Aorta (tissue), 5 donors: ENCODE data around the gene ZNF423. TPM values are rescaled to one million over a fixed set of nuclear protein-coding genes. Genes with fewer than 3 reads are reported as not detected.

Experiments used
- ATAC-seq: fragments of 200-7000 bp; cut with Tn5 transposase; one replicate; pipeline ENCODE4 v1.9.1; 2022; ENCODE audit warnings: moderate library complexity; ENCODE audit not compliant: low FRiP score
- DNase-seq, 2 donors: peaks; one replicate each; pipeline ENCODE4 v3.0.0-alpha.2; 2020
- H3K27ac ChIP-seq, 2 donors: one replicate each; pipeline ENCODE4 v1.5.1; 2013; ENCODE audit warnings: low read length in 2 of 2, mild to moderate bottlenecking in 2 of 2, moderate library complexity in 2 of 2, control low read depth in 1 of 2, inconsistent platforms in 1 of 2, low read depth in 1 of 2
- H3K27me3 ChIP-seq, 2 donors: one replicate each; pipeline ENCODE4 v1.6.1; 2013; ENCODE audit warnings: control low read depth in 1 of 2, low read length in 1 of 2, mild to moderate bottlenecking in 1 of 2, moderate library complexity in 1 of 2; ENCODE audit not compliant: insufficient read depth in 2 of 2, control insufficient read depth in 1 of 2
- H3K36me3 ChIP-seq, 2 donors: one replicate each; pipeline ENCODE4 v1.6.1; 2013; ENCODE audit warnings: control low read depth in 1 of 2, low read length in 1 of 2, mild to moderate bottlenecking in 1 of 2; ENCODE audit not compliant: insufficient read depth in 2 of 2, control insufficient read depth in 1 of 2
- H3K4me1 ChIP-seq, 2 donors: one replicate each; pipeline ENCODE4 v1.6.1; 2013; ENCODE audit warnings: low read length in 2 of 2, control low read depth in 1 of 2, mild to moderate bottlenecking in 1 of 2, moderate library complexity in 1 of 2; ENCODE audit not compliant: insufficient read depth in 2 of 2, control insufficient read depth in 1 of 2
- H3K4me3 ChIP-seq, 2 donors: one replicate each; pipeline ENCODE4 v1.5.1; 2013; ENCODE audit warnings: low read length in 2 of 2, control low read depth in 1 of 2, mild to moderate bottlenecking in 1 of 2
- H3K9me3 ChIP-seq: one replicate; pipeline ENCODE4 v1.6.1; 2013; ENCODE audit warnings: mild to moderate bottlenecking, low read length; ENCODE audit not compliant: control insufficient read depth
- WGBS, 2 donors: extraction: QIAGEN DNeasy Blood & Tissue Kit; methylation state at CpG; one replicate each; pipeline ENCODE4 v1.1.7; 2013; 5-methylcytosine and 5-hydroxymethylcytosine counted together
- intact Hi-C, 2 donors: fragments of 100-400 bp; cut with DNase I; formaldehyde crosslinking; loops; one replicate each; pipeline versions ENCODE4 v1.14.2 to v1.15.0; 2022
- polyA plus RNA-seq, 2 donors: library from polyadenylated mRNA; stranded (reverse); fragments of 200-250 nt; gene quantifications; one replicate each; pipeline ENCODE4 v1.2.3, GENCODE V29; 2013
- total RNA-seq, 2 donors: library from RNA; stranded (reverse); fragmentation: NEBNext Ultra II Directional; extraction: Animal tissue kit (Norgen Biotek cat#: 25700); gene quantifications; one replicate each; pipeline ENCODE4 v1.2.1, GENCODE V29; 2021
- donor health status: healthy with polysubstance abuse.
- donor health status: Bipolar disorder and iron deficiency.
- donor health status: DM: no; HTN: no; CAD: no.
- donor health status: DM: no; HTN: no; CAD: no.
- donor health status: DM: yes; HTN: yes; CAD: no.

Gene ZNF423
- total and polyA plus RNA-seq, 4 donors: 3.1 to 43.1 (median 10.0) TPM

DNA sequence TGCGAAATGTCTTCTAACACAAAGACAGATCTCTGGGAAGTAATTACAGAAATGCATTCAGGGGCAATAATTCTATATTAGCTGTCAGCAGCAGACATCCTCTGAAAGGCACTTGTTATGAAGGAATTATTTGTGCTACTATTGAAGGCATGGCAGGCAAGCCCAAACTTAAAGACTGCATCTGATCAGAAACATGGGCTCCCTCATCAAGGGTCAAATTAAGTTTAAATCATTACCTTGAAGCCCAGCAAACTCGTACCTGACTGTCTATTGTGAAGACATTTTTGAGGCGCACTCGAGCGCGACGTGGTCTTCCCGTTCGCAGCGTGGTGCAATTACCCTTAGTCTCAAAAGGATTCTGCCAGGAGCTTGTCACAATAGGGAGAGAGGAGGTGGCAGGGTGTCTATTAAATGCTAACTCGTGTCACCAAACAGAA lies 110.6 kb downstream of the ZNF423 start:
- no peaks in the 10 kb centered on the region for H3K36me3 ChIP-seq
- no peak overlapping the region for H3K27ac ChIP-seq
- H3K27me3 ChIP-seq: no peaks in the 10 kb centered on the region
- intact Hi-C loops: no loop called here
- H3K4me3 ChIP-seq: no peak overlapping the region
- 95 to 96% methylated on average over 11 of the region's 11 CpGs for WGBS, 2 donors
- no peaks in the 10 kb centered on the region for H3K9me3 ChIP-seq
- ATAC-seq (no peak), DNase-seq (no peak)
- no peaks in the 10 kb centered on the region for H3K4me1 ChIP-seq

DNA sequence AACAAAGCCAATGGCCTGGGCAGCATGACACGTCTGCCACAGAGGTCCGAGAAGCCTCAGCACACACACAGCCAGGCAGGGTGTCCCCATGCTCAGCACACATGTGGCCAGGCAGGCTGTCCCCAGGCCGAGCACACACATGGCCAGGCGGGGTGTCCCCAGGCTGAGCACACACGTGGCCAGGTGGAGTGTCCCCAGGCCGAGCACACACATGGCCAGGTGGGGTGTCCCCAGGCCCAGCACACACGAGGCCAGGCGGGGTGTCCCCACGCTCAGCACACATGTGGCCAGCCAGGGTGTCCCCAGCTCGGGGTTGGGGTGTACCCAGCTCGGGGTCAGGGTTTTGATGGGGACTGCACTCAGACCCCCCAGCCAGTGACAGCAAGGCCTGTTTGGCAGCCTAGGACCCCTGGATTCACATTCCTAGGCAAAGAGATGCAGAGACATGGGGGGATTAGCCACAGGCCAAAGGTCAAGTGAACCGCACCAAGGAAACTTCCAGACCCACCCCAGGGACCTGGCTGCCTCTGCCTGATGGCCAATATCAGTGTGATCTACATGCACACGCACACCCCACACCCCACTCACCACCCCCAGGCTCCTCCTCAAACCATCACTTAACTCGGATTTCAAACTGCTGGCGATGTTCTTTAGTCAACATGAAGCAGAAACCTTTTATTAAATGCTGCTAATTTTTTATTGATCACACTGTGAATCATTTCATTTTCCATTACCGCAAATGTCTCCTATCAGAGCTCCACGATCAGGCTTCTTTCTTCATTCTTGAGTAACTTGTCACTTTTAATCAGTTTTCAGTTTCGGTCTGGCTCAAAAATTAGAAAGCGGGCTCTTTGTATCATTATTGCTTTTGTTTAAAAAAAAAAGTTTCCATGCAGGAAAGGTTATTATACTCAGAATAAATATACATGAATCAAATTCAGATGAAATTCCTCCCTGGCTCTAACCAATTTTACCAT lies 111.4 kb downstream of the ZNF423 start:
- Histone ChIP-seq H3K4me3 (no peak overlapping the region), H3K36me3 (no peaks in the 10 kb centered on the region), H3K9me3 (no peaks in the 10 kb centered on the region), H3K27ac (no peak overlapping the region), H3K27me3 (no peaks in the 10 kb centered on the region), H3K4me1 (no peaks in the 10 kb centered on the region)
- DNase-seq (no peak), ATAC-seq (no peak)
- intact Hi-C loops: no loop called here
- 92 to 96% methylated on average over 19 of the region's 19 CpGs for WGBS, 2 donors

DNA sequence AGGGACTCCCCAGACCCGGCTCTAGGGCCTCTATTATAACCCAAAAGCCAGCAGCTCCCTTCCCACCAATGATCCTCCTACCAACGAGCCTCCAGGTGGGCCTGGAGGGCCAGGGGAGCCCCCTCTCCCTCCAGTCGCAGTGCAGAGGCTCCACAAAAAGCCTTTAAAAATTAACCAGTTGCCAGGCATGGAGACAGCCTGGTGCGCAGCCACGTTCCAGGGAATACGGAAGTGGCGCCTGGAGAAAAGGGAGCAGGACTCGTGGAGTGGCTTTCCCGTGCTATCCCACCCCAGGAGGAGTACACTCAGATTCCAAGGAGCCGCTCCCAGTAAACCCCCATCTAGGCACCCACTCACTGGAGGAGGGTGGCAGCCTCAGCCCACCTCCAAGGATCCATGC lies 112.3 kb downstream of the ZNF423 start:
- Histone ChIP-seq H3K27me3 (no peaks in the 10 kb centered on the region), H3K4me3 (no peak overlapping the region), H3K27ac (no peak overlapping the region), H3K9me3 (no peaks in the 10 kb centered on the region), H3K36me3 (no peaks in the 10 kb centered on the region), H3K4me1 (no peaks in the 10 kb centered on the region)
- ATAC-seq (no peak), DNase-seq (no peak)
- WGBS, 2 donors: 88 to 89% methylated on average over 10 of the region's 10 CpGs
- intact Hi-C loops: no loop called here

DNA sequence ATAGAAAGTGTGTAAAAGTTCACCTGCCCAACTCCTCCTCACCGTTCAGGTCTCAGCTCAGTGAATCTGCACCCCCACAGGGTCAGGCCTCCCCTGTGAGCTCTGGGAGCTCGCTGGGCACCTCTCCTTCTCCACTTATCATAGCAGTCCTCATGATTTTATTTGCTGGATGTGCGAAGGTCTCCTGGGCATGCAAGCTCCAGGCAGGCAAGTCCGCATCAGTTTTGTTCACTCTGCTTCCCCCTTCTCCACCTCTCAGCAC lies 112.8 kb downstream of the ZNF423 start:
- intact Hi-C loops: no loop called here
- WGBS, 2 donors: 95 to 96% methylated on average over 4 of the region's 4 CpGs

DNA sequence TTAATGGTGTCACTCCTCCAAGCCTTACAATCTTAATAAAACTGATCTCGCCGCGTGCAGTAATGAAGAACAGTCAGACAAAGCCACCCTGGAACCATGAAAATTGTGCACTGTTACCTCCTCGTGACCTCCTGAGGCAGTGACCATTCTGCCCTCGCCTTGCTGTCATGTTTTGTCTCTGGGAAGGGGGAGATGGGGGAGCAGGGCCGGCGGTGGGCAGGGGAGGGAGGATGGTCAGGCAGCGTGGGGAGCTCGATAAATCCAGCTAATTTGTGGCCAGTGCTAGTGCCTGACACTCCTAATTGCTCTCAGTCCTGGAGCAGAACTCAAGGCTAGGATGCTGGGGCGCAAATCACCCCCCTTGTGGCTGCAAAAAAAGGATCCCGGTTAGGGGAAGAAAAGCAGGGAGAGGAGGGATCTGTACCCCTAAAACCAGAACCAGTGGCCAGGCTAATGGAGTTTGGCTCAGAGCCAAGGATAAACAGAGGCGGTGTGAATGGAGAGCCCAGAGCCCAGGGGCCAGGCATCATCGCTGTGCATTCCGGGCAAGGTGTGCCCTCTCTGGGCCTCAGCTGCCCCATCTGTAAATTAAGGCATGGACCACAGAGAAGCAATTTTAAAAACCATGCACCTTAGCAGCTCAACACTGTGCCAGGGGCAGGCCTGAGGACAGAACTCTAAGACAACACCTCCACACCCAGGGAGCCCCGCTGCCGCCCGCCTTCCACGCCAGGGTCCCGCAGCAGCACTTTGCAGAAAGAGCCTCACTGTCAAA lies 113.3 kb downstream of the ZNF423 start:
- no peak for DNase-seq
- H3K4me3 ChIP-seq: no peak overlapping the region
- ATAC-seq: no peak
- H3K9me3 ChIP-seq: no peaks in the 10 kb centered on the region
- no peak overlapping the region for H3K27ac ChIP-seq
- no peaks in the 10 kb centered on the region for H3K36me3 ChIP-seq
- H3K27me3 ChIP-seq: no peaks in the 10 kb centered on the region
- intact Hi-C loops: no loop called here
- H3K4me1 ChIP-seq: no peaks in the 10 kb centered on the region
- 93% methylated on average over 19 of the region's 19 CpGs for WGBS, 2 donors

More for the DNA sequence above, 112.8 kb downstream of the ZNF423 start:
- no peaks in the 10 kb centered on the region for H3K4me1 ChIP-seq
- DNase-seq: no peak
- no peaks in the 10 kb centered on the region for H3K36me3 ChIP-seq
- no peak for ATAC-seq
- no peaks in the 10 kb centered on the region for H3K27me3 ChIP-seq
- H3K4me3 ChIP-seq: no peak overlapping the region
- H3K9me3 ChIP-seq: no peaks in the 10 kb centered on the region
- H3K27ac ChIP-seq: no peak overlapping the region

DNA sequence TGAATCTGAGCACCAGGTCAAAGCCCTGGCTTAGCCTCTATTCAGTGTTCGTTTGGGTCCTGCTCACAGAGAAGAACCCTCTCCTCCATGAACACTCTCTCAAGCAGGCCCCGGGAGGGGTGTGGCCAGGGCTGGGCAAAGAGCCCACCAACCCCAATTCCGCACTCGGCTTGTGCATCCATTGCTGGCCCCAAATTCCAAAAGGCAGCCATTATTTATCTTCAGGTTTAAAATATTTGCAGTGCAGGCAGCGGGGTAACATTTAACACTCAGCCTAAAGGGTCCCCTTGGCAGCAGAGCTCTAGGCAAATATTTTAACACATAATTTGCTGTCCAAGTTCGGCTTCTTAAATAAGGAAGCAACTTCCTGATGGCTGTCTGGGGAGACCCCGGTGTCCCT lies 115.7 kb downstream of the ZNF423 start:
- H3K4me3 ChIP-seq: no peak overlapping the region
- WGBS, 2 donors: 61 to 65% methylated on average over 7 of the region's 7 CpGs
- H3K27ac ChIP-seq: no peak overlapping the region
- no peak for ATAC-seq
- H3K4me1 ChIP-seq: no peaks in the 10 kb centered on the region
- intact Hi-C loops: no loop called here
- no peaks in the 10 kb centered on the region for H3K36me3 ChIP-seq
- no peak for DNase-seq
- H3K27me3 ChIP-seq: no peaks in the 10 kb centered on the region
- H3K9me3 ChIP-seq: no peaks in the 10 kb centered on the region

DNA sequence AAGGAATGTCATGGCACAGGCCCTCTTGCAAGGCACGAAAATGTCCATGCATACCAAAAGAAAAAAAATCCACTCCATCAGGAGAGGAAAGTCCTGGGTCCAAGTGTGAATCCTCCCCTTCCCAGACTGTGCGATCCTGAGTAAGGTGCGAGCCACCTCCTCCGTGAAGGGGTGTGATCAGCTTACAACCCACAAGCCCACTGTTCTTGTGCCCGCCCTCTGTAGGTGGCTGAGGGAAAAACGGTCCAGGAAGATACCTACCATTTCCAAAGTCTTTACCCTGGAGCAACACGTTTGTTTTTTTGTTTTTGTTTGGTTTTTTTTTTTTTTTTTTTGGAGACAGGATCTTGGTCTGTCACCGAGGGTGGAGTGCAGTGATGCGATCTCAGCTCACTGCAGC lies 116.5 kb downstream of the ZNF423 start:
- H3K27me3 ChIP-seq: no peaks in the 10 kb centered on the region
- H3K4me1 ChIP-seq: no peaks in the 10 kb centered on the region
- H3K36me3 ChIP-seq: no peaks in the 10 kb centered on the region
- H3K27ac ChIP-seq: no peak overlapping the region
- no peaks in the 10 kb centered on the region for H3K9me3 ChIP-seq
- no peak for ATAC-seq
- H3K4me3 ChIP-seq: no peak overlapping the region
- intact Hi-C loops: no loop called here
- WGBS, 2 donors: 86 to 89% methylated on average over 9 of the region's 9 CpGs
- DNase-seq: no peak

DNA sequence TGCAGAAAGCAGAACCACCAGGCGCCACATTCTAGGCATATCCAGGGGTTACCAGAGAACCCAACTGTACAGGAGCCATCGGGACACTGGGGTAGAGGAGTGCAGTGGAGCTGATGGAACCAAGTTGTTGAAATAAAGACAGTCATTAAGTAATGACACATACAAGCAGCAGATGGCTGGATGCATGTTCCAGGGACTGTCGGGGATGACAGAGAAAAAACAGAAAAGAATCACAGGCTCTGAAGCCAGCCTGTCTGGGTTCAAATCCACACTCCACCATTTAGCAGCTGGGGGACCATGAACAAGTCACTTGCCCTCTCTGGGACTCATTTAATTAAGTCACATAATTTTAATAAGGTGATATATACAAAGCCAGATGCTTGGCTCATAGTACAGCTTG lies 117.1 kb downstream of the ZNF423 start:
- Histone ChIP-seq H3K36me3 (no peaks in the 10 kb centered on the region), H3K27ac (no peak overlapping the region), H3K4me3 (no peak overlapping the region), H3K27me3 (no peaks in the 10 kb centered on the region), H3K4me1 (no peaks in the 10 kb centered on the region), H3K9me3 (no peaks in the 10 kb centered on the region)
- no peak for DNase-seq
- 95 to 100% methylated on average over 3 of the region's 3 CpGs for WGBS, 2 donors
- intact Hi-C loops: no loop called here
- ATAC-seq: no peak

DNA sequence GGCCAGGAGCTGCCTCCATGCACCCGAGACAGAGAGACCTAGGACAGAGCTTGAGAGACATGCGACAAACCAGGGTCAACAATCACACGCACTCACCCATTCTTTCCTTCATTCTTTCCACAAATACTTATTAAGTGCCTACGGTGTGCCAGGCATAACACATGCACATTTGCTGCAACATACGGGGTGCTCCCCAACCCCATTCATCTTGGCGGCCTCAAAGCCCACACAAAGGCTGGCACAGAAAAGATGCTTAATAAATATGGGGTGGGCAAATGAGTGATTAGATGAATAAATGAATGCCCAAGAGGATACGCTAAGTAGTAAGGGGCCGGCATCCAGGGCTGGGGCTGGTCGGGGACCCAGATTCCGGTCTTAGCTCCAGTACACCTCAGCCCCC lies 117.9 kb downstream of the ZNF423 start:
- Histone ChIP-seq H3K36me3 (no peaks in the 10 kb centered on the region), H3K4me1 (no peaks in the 10 kb centered on the region), H3K27ac (no peak overlapping the region), H3K4me3 (no peak overlapping the region), H3K9me3 (no peaks in the 10 kb centered on the region), H3K27me3 (no peaks in the 10 kb centered on the region)
- intact Hi-C loops: no loop called here
- 96 to 97% methylated on average over 10 of the region's 10 CpGs for WGBS, 2 donors
- no peak for ATAC-seq
- DNase-seq: no peak
